CD4-positive, alpha-beta memory T cell (primary cell): Measurements from ENCODE around the gene CRIM1. TPM values are rescaled to one million over a fixed set of nuclear protein-coding genes. Genes with fewer than 3 reads are reported as not detected.

Experiments used
- CTCF ChIA-PET: fragments of 350-600 bp; sonication (Branson Sonifier 250); formaldehyde crosslinking; loops from one replicate; lab custom pipeline; 2021; ENCODE audit warnings: inconsistent platforms; ENCODE audit not compliant: partially characterized antibody; lab: Charles Lee
- POLR2A ChIA-PET: fragments of 350-600 bp; sonication (Branson Sonifier 250); formaldehyde crosslinking; loops from one replicate; lab custom pipeline; 2021; ENCODE audit not compliant: partially characterized antibody; lab: Charles Lee
- DNase-seq, 5 donors: peaks; one replicate each; pipeline versions ENCODE4 v3.0.0 to v3.0.0-alpha.2; 2020 to 2022; ENCODE audit warnings: mixed read lengths in 1 of 5
- H3K27ac ChIP-seq: one replicate; pipeline ENCODE4 v1.7.0; 2013; ENCODE audit warnings: low read depth, low read length
- H3K27me3 ChIP-seq: 2 replicates; pipeline ENCODE4 v1.7.0; 2013; ENCODE audit warnings: mild to moderate bottlenecking, low read length, moderate library complexity; ENCODE audit not compliant: insufficient read depth
- H3K36me3 ChIP-seq: 2 replicates; pipeline ENCODE4 v1.7.0; 2013; ENCODE audit warnings: mild to moderate bottlenecking, low read length, moderate library complexity; ENCODE audit not compliant: insufficient read depth
- H3K4me1 ChIP-seq: 2 replicates; pipeline ENCODE4 v1.7.0; 2013; ENCODE audit warnings: mild to moderate bottlenecking, low read length, moderate library complexity; ENCODE audit not compliant: insufficient read depth
- H3K4me3 ChIP-seq, 2 donors: one replicate each; pipeline ENCODE4 v1.7.0; 2013; ENCODE audit warnings: low read length in 2 of 2, mild to moderate bottlenecking in 1 of 2
- H3K9me3 ChIP-seq, 2 donors: one replicate each; pipeline ENCODE4 v1.7.0; 2013; ENCODE audit warnings: low read length in 2 of 2, control low read depth in 1 of 2; ENCODE audit not compliant: control insufficient read depth in 1 of 2
- H3K27ac Mint-ChIP-seq, 7 donors: one replicate each; pipeline ENCODE4 v1.8.0; 2020 to 2021; ENCODE audit warnings: mixed read lengths in 7 of 7, mild to moderate bottlenecking in 6 of 7, inconsistent platforms in 3 of 7, moderate library complexity in 3 of 7
- H3K27me3 Mint-ChIP-seq, 2 donors: one replicate each; pipeline ENCODE4 v1.8.0; 2020 to 2021; ENCODE audit warnings: mixed read lengths in 2 of 2
- H3K36me3 Mint-ChIP-seq, 2 donors: one replicate each; pipeline ENCODE4 v1.8.0; 2020 to 2021; ENCODE audit warnings: mixed read lengths in 2 of 2, inconsistent platforms in 1 of 2, mild to moderate bottlenecking in 1 of 2
- H3K4me1 Mint-ChIP-seq, 4 donors: one replicate each; pipeline ENCODE4 v1.8.0; 2020 to 2021; ENCODE audit warnings: mixed read lengths in 4 of 4, mild to moderate bottlenecking in 1 of 4
- H3K4me3 Mint-ChIP-seq, 8 donors: one replicate each; pipeline ENCODE4 v1.8.0; 2020 to 2021; ENCODE audit warnings: mixed read lengths in 8 of 8, mild to moderate bottlenecking in 7 of 8, moderate library complexity in 6 of 8, inconsistent platforms in 3 of 8
- H3K9me3 Mint-ChIP-seq, 8 donors: one replicate each; pipeline ENCODE4 v1.8.0; 2020 to 2021; ENCODE audit warnings: mixed read lengths in 8 of 8, mild to moderate bottlenecking in 5 of 8, inconsistent platforms in 3 of 8, moderate library complexity in 1 of 8
- intact Hi-C: fragments of 100-400 bp; cut with micrococcal nuclease; formaldehyde crosslinking; loops from one replicate; pipeline ENCODE4 v1.15.1; 2023
- polyA plus RNA-seq, 2 donors: library from polyadenylated mRNA; unstranded; fragments of 300-500 nt; fragmentation: Illumina TruSeq; gene quantifications; one replicate each; pipeline ENCODE4 v1.2.3, GENCODE V29; 2021
- total RNA-seq, 2 experiments: library from RNA; stranded (reverse); gene quantifications; one replicate each; pipeline ENCODE4 v1.2.3, GENCODE V29; 2021

Gene CRIM1
- total and polyA plus RNA-seq, 4 experiments from 2014 or later = 0.91 to 12.0 (median 6.8) TPM; not detected in 1

DNA sequence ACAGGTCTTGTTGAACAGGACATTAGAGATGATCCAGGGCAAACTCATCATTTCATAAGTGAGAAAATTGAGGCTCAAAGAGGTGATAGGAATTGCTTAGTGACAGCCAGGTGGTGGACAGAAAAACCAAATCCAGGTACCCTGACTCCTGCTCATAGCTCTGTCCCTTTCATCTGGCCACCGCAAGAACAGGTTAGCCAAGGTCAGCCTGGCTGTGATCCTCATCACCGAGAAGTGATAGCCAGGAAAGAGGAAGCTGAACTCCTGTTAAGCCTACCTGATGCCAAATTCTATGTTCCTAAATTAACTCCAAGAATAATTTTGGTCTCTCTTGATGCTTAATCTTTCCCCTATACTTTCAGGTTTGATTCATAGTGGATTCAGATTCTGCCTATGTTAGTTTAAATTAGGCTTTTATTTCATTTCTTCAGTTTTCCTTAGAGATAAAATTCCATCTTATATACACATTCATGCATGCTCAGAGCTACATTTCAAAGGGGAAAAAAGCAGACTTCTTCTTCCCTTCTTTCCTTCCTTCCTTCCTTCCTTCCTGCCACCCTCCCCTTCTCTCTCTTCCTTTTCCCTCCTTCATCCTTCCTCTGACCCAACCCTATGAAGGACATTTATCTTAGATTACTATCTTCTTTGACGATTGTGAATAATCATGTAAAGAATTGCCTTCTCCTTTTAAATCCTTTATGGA lies 17.3 kb upstream of the CRIM1 start:
- Histone ChIP-seq H3K27me3 (no peaks in the 10 kb centered on the region), H3K4me3 (no peak overlapping the region), H3K9me3 (no peaks in the 10 kb centered on the region), H3K4me1 (no peaks in the 10 kb centered on the region), H3K27ac (no peak overlapping the region), H3K36me3 (no peaks in the 10 kb centered on the region)
- Mint-ChIP-seq H3K4me1 (peaks cover 0 to 5% (median 4%) of the 10 kb centered on the region in 4 donors), H3K27ac (no peak overlapping the region), H3K36me3 (no peaks in the 10 kb centered on the region), H3K9me3 (no peaks in the 10 kb centered on the region), H3K27me3 (no peaks in the 10 kb centered on the region), H3K4me3 (no peak overlapping the region)
- intact Hi-C loops = no loop called here
- no peak for DNase-seq
- ChIA-PET POLR2A (no interaction called here), CTCF (interaction anchor here (0.9 kb wide), 1 partner anchor 14 kb away, joined by 8 read pairs; no protein-coding TSS in a partner anchor)

DNA sequence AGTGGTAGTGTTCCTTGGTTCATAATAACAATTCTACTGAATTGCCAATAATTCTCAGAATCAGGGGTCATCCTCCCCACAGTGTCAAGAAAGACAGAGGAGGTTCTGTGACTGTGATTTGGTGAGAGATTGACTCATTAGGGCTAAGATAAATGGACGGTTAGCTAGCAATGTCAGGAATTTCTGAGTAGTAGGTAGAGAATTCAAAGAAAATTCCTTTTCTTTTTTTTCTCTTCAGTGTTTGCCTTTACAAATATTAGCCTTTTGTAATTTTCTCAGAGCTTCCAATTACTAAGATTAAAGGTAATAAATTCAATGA lies 16.8 kb upstream of the CRIM1 start:
- Histone ChIP-seq H3K27me3 (no peaks in the 10 kb centered on the region), H3K36me3 (no peaks in the 10 kb centered on the region), H3K9me3 (no peaks in the 10 kb centered on the region), H3K4me3 (no peak overlapping the region), H3K4me1 (no peaks in the 10 kb centered on the region), H3K27ac (no peak overlapping the region)
- Mint-ChIP-seq H3K27me3 (no peaks in the 10 kb centered on the region), H3K9me3 (no peaks in the 10 kb centered on the region), H3K36me3 (no peaks in the 10 kb centered on the region), H3K4me3 (no peak overlapping the region), H3K27ac (no peak overlapping the region), H3K4me1 (peaks cover 0 to under 1% (median under 1%) of the 10 kb centered on the region in 4 donors)
- CTCF ChIA-PET = no interaction called here
- intact Hi-C loops = no loop called here
- POLR2A ChIA-PET = no interaction called here
- no peak for DNase-seq

DNA sequence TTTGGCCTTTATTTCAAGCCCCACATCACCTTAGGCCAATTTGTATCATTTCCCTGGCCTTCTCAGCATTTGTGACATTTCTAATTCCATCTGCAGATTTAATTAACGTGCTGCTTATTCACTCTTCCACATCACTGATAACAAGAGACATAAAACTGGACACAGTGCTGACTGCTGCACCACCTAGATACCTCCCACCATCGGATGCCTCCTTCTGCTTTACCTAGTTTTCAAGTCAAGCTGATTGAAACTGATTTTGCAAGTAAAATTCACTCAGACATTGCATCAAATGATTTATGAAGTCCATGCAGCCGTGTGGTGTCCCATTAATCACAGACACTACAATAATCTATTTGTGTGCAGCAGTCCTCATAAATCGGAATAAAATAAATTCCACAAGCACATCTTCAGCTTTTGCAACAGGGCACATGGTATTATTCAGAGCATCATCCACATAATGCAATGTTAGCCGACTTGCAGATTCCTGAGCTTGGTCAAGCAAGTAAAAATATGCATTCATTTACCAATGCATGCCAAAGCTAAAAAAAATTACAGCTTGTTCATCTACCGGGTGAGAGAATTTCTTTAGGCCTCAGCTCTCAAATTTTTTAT lies 15.9 kb upstream of the CRIM1 start:
- Histone ChIP-seq H3K27me3 (no peaks in the 10 kb centered on the region), H3K4me1 (no peaks in the 10 kb centered on the region), H3K9me3 (no peaks in the 10 kb centered on the region), H3K4me3 (no peak overlapping the region), H3K27ac (no peak overlapping the region), H3K36me3 (no peaks in the 10 kb centered on the region)
- intact Hi-C loops = no loop called here
- H3K4me1 Mint-ChIP-seq = no peaks in the 10 kb centered on the region
- H3K27ac Mint-ChIP-seq = no peak overlapping the region
- H3K36me3 Mint-ChIP-seq = no peaks in the 10 kb centered on the region
- CTCF ChIA-PET = no interaction called here
- POLR2A ChIA-PET = no interaction called here
- no peaks in the 10 kb centered on the region for H3K27me3 Mint-ChIP-seq
- DNase-seq = no peak
- H3K9me3 Mint-ChIP-seq = no peaks in the 10 kb centered on the region
- H3K4me3 Mint-ChIP-seq = peak overlapping the region in 1 of 8 donors; percentile 18

DNA sequence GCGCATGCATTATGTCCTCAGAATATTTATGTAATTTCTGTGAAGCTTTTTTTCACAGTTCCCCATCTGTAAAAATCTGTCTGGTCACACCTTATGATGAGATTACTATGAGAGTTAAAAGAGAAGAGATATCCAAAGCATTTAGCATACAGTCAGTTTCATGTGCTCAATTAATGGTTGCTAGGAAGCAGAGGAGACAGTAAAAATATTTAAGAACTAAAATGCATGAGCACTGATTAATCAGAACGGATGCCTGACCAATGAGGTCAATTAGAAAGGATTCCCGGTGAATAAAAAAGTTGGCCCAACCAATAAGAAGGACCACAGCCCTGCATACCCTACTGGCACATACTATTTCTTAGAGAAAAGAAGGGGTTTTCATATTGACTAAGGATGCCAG lies 12.0 kb upstream of the CRIM1 start:
- H3K9me3 Mint-ChIP-seq = no peaks in the 10 kb centered on the region
- H3K4me1 Mint-ChIP-seq = no peaks in the 10 kb centered on the region
- Histone ChIP-seq H3K4me3 (no peak overlapping the region), H3K4me1 (no peaks in the 10 kb centered on the region), H3K36me3 (no peaks in the 10 kb centered on the region), H3K27ac (no peak overlapping the region), H3K9me3 (no peaks in the 10 kb centered on the region), H3K27me3 (no peaks in the 10 kb centered on the region)
- H3K27me3 Mint-ChIP-seq = no peaks in the 10 kb centered on the region
- H3K27ac Mint-ChIP-seq = no peak overlapping the region
- intact Hi-C loops = no loop called here
- CTCF ChIA-PET = interaction anchor here (1.1 kb wide), 1 partner anchor 9 kb away, joined by 3 read pairs; no protein-coding TSS in a partner anchor
- no peak for DNase-seq
- no peak overlapping the region for H3K4me3 Mint-ChIP-seq
- no peaks in the 10 kb centered on the region for H3K36me3 Mint-ChIP-seq
- POLR2A ChIA-PET = no interaction called here

DNA sequence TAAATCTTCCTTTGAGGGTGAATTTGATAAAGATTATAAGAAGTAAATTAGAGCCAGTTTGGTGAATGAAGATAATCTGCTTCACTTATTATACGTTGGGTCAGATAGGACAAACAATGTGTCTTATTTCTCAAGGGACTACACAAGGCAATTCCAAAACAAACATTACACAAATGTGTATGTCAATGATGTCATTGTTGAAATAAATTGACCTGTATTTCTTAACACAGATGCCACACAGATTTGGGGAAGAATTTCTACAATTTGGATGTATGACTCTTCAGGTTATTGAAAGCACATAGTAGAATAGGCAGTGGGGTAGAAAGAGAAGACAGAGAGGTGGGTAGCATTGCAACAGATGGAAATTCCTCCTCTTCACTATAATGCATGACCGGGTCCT lies 6.9 kb upstream of the CRIM1 start:
- no peaks in the 10 kb centered on the region for H3K9me3 Mint-ChIP-seq
- peaks cover 5 to 11% (median 8%) of the 10 kb centered on the region in 4 donors for H3K4me1 Mint-ChIP-seq
- H3K27me3 Mint-ChIP-seq = no peaks in the 10 kb centered on the region
- no peak overlapping the region for H3K27ac Mint-ChIP-seq
- POLR2A ChIA-PET = no interaction called here
- H3K4me3 Mint-ChIP-seq = no peak overlapping the region
- Histone ChIP-seq H3K27ac (no peak overlapping the region), H3K27me3 (no peaks in the 10 kb centered on the region), H3K4me3 (no peak overlapping the region), H3K36me3 (no peaks in the 10 kb centered on the region), H3K9me3 (no peaks in the 10 kb centered on the region), H3K4me1 (no peaks in the 10 kb centered on the region)
- intact Hi-C loops = no loop called here
- H3K36me3 Mint-ChIP-seq = no peaks in the 10 kb centered on the region
- CTCF ChIA-PET = interaction anchor here (1.0 to 1.7 kb wide), 4 partner anchors 16 to 316 kb away, joined by 3 to 6 read pairs (median 3); no protein-coding TSS in a partner anchor
- DNase-seq = no peak

DNA sequence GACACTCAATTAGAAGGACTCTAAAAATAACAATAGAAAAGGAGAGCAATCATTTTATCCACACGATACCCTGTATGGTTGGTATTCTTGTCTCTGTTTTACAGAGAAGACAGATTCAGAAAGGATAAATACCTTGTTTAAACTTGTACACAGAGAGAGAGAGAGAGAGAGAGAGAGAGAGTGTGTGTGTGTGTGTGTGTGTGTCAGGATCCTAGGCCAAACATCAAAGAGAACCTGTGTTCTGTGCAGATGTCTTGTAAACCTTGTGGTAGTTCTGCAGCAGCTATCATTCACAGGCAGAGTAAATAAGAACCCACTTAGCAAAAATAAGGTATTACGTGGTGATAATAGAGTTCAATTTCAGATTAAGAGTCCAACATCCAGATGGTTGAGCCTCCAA lies 4.3 kb upstream of the CRIM1 start:
- H3K27me3 Mint-ChIP-seq = peaks cover 0 to 2% of the 10 kb centered on the region in 2 donors

DNA sequence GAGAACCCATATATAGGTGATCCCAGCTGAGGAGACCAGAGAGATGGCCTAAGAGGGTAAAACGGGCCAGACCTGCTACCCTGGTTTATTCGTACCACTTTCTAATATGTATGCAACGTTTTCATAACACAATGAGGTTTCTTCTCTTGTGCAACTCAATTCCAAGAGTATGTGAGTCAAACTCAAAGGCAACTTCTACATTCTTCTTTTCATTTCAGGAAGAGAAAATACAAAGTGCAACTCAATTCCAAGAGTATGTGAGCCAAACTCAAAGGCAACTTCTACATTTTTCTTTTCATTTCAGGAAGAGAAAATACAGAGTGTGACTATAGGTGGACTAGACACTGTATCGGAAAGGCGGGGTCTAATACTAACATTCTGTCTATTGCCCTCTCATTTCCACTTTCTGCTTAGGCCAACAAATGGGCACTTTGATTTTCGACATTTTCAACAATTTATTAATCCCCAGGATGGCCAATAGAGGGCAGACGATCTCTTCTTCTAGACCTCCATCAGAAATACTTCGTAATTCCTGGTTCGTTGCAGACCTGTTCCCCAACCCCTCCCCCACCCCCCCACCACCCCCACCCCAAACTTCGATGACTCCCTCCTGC lies 3.7 kb upstream of the CRIM1 start:
- CTCF ChIA-PET = interaction anchor here (1.0 to 2.2 kb wide), 14 partner anchors 13 to 481 kb away, joined by 3 to 19 read pairs (median 6); no protein-coding TSS in a partner anchor
- H3K27me3 Mint-ChIP-seq = peaks cover 0 to 2% of the 10 kb centered on the region in 2 donors
- H3K27ac ChIP-seq = no peak overlapping the region

More for the DNA sequence above, 4.3 kb upstream of the CRIM1 start:
- no peaks in the 10 kb centered on the region for H3K9me3 ChIP-seq
- no peaks in the 10 kb centered on the region for H3K4me1 ChIP-seq
- H3K27ac ChIP-seq = no peak overlapping the region
- Mint-ChIP-seq H3K9me3 (no peaks in the 10 kb centered on the region), H3K36me3 (peaks cover 0 to 3% of the 10 kb centered on the region in 2 donors), H3K4me3 (no peak overlapping the region), H3K27ac (no peak overlapping the region), H3K4me1 (peaks cover 8 to 23% (median 15%) of the 10 kb centered on the region in 4 donors)
- no peaks in the 10 kb centered on the region for H3K36me3 ChIP-seq
- intact Hi-C loops = loop anchor here (5.0 to 10.0 kb wide), 2 partner anchors 436 to 466 kb away; no protein-coding TSS in a partner anchor
- ChIA-PET CTCF (interaction anchor here (0.7 to 2.2 kb wide), 6 partner anchors 13 to 725 kb away, joined by 3 to 10 read pairs (median 4); no protein-coding TSS in a partner anchor), POLR2A (no interaction called here)
- no peaks in the 10 kb centered on the region for H3K27me3 ChIP-seq
- no peak for DNase-seq
- no peak overlapping the region for H3K4me3 ChIP-seq

More for the DNA sequence above, 3.7 kb upstream of the CRIM1 start:
- Histone ChIP-seq H3K4me3 (no peak overlapping the region), H3K36me3 (no peaks in the 10 kb centered on the region), H3K4me1 (peaks cover 4% of the 10 kb centered on the region), H3K27me3 (no peaks in the 10 kb centered on the region), H3K9me3 (no peaks in the 10 kb centered on the region)
- POLR2A ChIA-PET = no interaction called here
- Mint-ChIP-seq H3K4me3 (no peak overlapping the region), H3K27ac (no peak overlapping the region), H3K9me3 (no peaks in the 10 kb centered on the region), H3K36me3 (peaks cover 0 to 3% of the 10 kb centered on the region in 2 donors), H3K4me1 (peaks cover 8 to 24% (median 16%) of the 10 kb centered on the region in 4 donors)
- peak in 4 of 5 donors; percentile 25 to 35 (median 33) for DNase-seq
- intact Hi-C loops = loop anchor here (1.0 to 10.0 kb wide), 4 partner anchors 155 to 467 kb away; no protein-coding TSS in a partner anchor
